Body of pancreas (tissue), 4 donors: ENCODE measurements around the gene CDKN1A.

ENCODE experiments used
- CTCF ChIP-seq, 7 experiments: fragments of 450-650 bp in 4 of 7; fragments of 200-600 bp in 3 of 7; sonication (generic) in 3 of 7; IDR thresholded peaks; one replicate each; pipeline ENCODE4 v1.5.1; 2016 to 2019; ENCODE audit warnings: antibody characterized with exemption in 7 of 7
- POLR2A ChIP-seq, 3 donors: fragments of 450-650 bp; IDR thresholded peaks; one replicate each; pipeline ENCODE4 v1.6.1; 2016; ENCODE audit warnings: antibody characterized with exemption in 3 of 3, mild to moderate bottlenecking in 2 of 3

- TF ChIP-seq CTCF (IDR thresholded peaks at IDR 0.05), result no peak
- no peak for TF ChIP-seq POLR2A (IDR thresholded peaks at IDR 0.05)
Observed at GRCh38 chr6:36671687-36672375, 6.7 kb upstream of the CDKN1A start.
